HCT116 (cell line): ENCODE data around the gene SMAGP. TPM values are rescaled to one million over a fixed set of nuclear protein-coding genes. Genes with fewer than 3 reads are reported as not detected.

Experiments used
- ATAC-seq: fragments of 200-7000 bp; cut with Tn5 transposase; 2 replicates; pipeline ENCODE4 v1.9.1; 2020; ENCODE audit warnings: mild to moderate bottlenecking, moderate library complexity
- BruUV-seq: library from RNA; stranded (reverse); fragments of 400-500 nt; replicated peaks from 2 replicates; lab custom pipeline; 2021; lab: Mats Ljungman, UMichigan
- CTCF ChIA-PET: fragments of 300-600 bp; sonication (Branson Sonifier 250); formaldehyde crosslinking; loops from one replicate; lab custom pipeline; 2021; ENCODE audit warnings: antibody characterized with exemption; lab: Charles Lee
- POLR2A ChIA-PET: fragments of 300-600, 350-600 bp; sonication (Branson Sonifier 250); formaldehyde crosslinking; loops from one replicate; lab custom pipeline; 2021; ENCODE audit warnings: antibody characterized with exemption; lab: Charles Lee
- RAD21 ChIA-PET, 2 experiments: fragments of 300-600 bp; sonication (Branson Sonifier 250); formaldehyde crosslinking; loops; one replicate each; lab custom pipeline; 2023; ENCODE audit warnings: low total read pairs in 2 of 2; ENCODE audit not compliant: uncharacterized antibody in 2 of 2, unreplicated experiment in 2 of 2, low non-redundant PET in 1 of 2; lab: Charles Lee
- DNase-seq: peaks from one replicate; pipeline ENCODE4 v3.0.0-alpha.2; 2010; ENCODE audit warnings: low read depth, low spot score
- H2AFZ ChIP-seq: fragments of 200-600 bp; shearing (Covaris generic), sonication (generic); 2 replicates; pipeline ENCODE4 v1.6.1; 2017; ENCODE audit warnings: low read depth, mixed run types, mixed read lengths, antibody characterized with exemption, low read length; ENCODE audit not compliant: poor library complexity, severe bottlenecking
- H3K27ac ChIP-seq: 2 replicates; pipeline ENCODE4 v1.5.1; 2012; ENCODE audit warnings: low read depth, low read length
- H3K27me3 ChIP-seq: fragments of 200-600 bp; sonication (generic); 2 replicates; pipeline ENCODE4 v1.6.1; 2016; ENCODE audit warnings: mixed run types, low read length, mixed read lengths; ENCODE audit not compliant: insufficient read depth
- H3K36me3 ChIP-seq, 2 experiments: fragments of 200-500 bp in 1 of 2; fragments of 200-600 bp in 1 of 2; sonication (Bioruptor generic) in 1 of 2; sonication (generic) in 1 of 2; 2 replicates each; pipeline versions ENCODE4 v1.5.1 to v1.6.1; 2014 to 2016; ENCODE audit warnings: low read length in 2 of 2, inconsistent platforms in 1 of 2, mixed read lengths in 1 of 2, mixed run types in 1 of 2; ENCODE audit not compliant: insufficient read depth in 2 of 2, control insufficient read depth in 1 of 2
- H3K4me1 ChIP-seq, 2 experiments: fragments of 200-600 bp in 1 of 2; sonication (generic) in 1 of 2; 2 replicates each; pipeline versions ENCODE4 v1.5.1 to v1.6.1; 2012 to 2017; ENCODE audit warnings: low read length in 2 of 2, inconsistent platforms in 1 of 2, mild to moderate bottlenecking in 1 of 2, mixed read lengths in 1 of 2, mixed run types in 1 of 2, moderate library complexity in 1 of 2; ENCODE audit not compliant: insufficient read depth in 2 of 2, control insufficient read depth in 1 of 2
- H3K4me2 ChIP-seq: fragments of 200-600 bp; sonication (generic); 2 replicates; pipeline ENCODE4 v1.6.1; 2017; ENCODE audit warnings: mixed run types, low read length, mixed read lengths
- H3K4me3 ChIP-seq, 2 experiments: fragments of 200-600 bp in 1 of 2; sonication (generic) in 1 of 2; replicated peaks in 1 of 2; 2 replicates each; pipeline ENCODE4 v1.5.1; 2011 to 2016; ENCODE audit warnings: low read length in 2 of 2, control low read depth in 1 of 2, low read depth in 1 of 2, mild to moderate bottlenecking in 1 of 2, mixed read lengths in 1 of 2, mixed run types in 1 of 2
- H3K79me2 ChIP-seq: fragments of 200-600 bp; sonication (generic); 2 replicates; pipeline ENCODE4 v1.6.1; 2017; ENCODE audit warnings: mild to moderate bottlenecking, mixed run types, low read length, moderate library complexity, mixed read lengths; ENCODE audit not compliant: insufficient read depth
- H3K9ac ChIP-seq: fragments of 200-600 bp; sonication (generic); 2 replicates; pipeline ENCODE4 v1.6.1; 2016; ENCODE audit warnings: low read length, mixed read lengths
- H3K9me2 ChIP-seq: fragments of 200-600 bp; sonication (generic), shearing (Covaris generic); 2 replicates; pipeline ENCODE4 v1.6.1; 2017; ENCODE audit warnings: mixed run types, mild to moderate bottlenecking, moderate library complexity; ENCODE audit not compliant: insufficient read depth
- H3K9me3 ChIP-seq, 2 experiments: fragments of 200-500 bp in 1 of 2; fragments of 200-600 bp in 1 of 2; sonication (Bioruptor generic) in 1 of 2; sonication (generic) in 1 of 2; 2 replicates each; pipeline ENCODE4 v1.6.1; 2014 to 2017; ENCODE audit warnings: low read length in 2 of 2, mixed read lengths in 2 of 2, inconsistent platforms in 1 of 2, low read depth in 1 of 2, mild to moderate bottlenecking in 1 of 2, mixed run types in 1 of 2, moderate library complexity in 1 of 2; ENCODE audit not compliant: control insufficient read depth in 1 of 2, insufficient read depth in 1 of 2
- H4K20me1 ChIP-seq: fragments of 200-600 bp; sonication (generic), shearing (Covaris generic); 2 replicates; pipeline ENCODE4 v1.6.1; 2017; ENCODE audit warnings: mixed run types, mild to moderate bottlenecking, moderate library complexity; ENCODE audit not compliant: insufficient read depth
- ATF3 ChIP-seq: IDR thresholded peaks from 2 replicates; pipeline ENCODE4 v1.6.1; 2012
- CBX3 ChIP-seq: IDR thresholded peaks from 2 replicates; pipeline ENCODE4 v1.6.1; 2012; ENCODE audit warnings: low read depth
- CEBPB ChIP-seq: IDR thresholded peaks from 2 replicates; pipeline ENCODE4 v1.6.1; 2012; ENCODE audit warnings: low read depth
- CTCF ChIP-seq, 3 experiments: fragments of 200-600 bp in 1 of 3; sonication (generic) in 1 of 3; IDR thresholded peaks in 2 of 3; conservative IDR thresholded peaks in 1 of 3; 2 replicates each; pipeline ENCODE4 v1.5.1; 2012 to 2017; ENCODE audit warnings: low read depth in 2 of 3, low read length in 2 of 3, antibody characterized with exemption in 1 of 3, borderline replicate concordance in 1 of 3, control low read depth in 1 of 3, mild to moderate bottlenecking in 1 of 3, mixed read lengths in 1 of 3, mixed run types in 1 of 3, moderate library complexity in 1 of 3; ENCODE audit not compliant: insufficient read depth in 1 of 3
- EGR1 ChIP-seq: IDR thresholded peaks from 2 replicates; pipeline ENCODE4 v1.6.1; 2012; ENCODE audit warnings: low read depth
- EZH2phosphoT487 ChIP-seq: fragments of 200-600 bp; IDR thresholded peaks from 2 replicates; pipeline ENCODE4 v1.6.1; 2018; ENCODE audit warnings: antibody characterized with exemption, borderline replicate concordance
- FOSL1 ChIP-seq: IDR thresholded peaks from 2 replicates; pipeline ENCODE4 v1.6.1; 2012; ENCODE audit warnings: low read depth
- MAX ChIP-seq: IDR thresholded peaks from 2 replicates; pipeline ENCODE4 v1.6.1; 2012
- POLR2AphosphoS5 ChIP-seq: IDR thresholded peaks from 2 replicates; pipeline ENCODE4 v1.6.1; 2011; ENCODE audit warnings: mild to moderate bottlenecking, low read depth, low read length, moderate library complexity
- RAD21 ChIP-seq: IDR thresholded peaks from 2 replicates; pipeline ENCODE4 v1.6.1; 2012; ENCODE audit warnings: low read depth, mild to moderate bottlenecking
- SRF ChIP-seq: IDR thresholded peaks from 2 replicates; pipeline ENCODE4 v1.6.1; 2012; ENCODE audit warnings: low read depth
- ZBTB33 ChIP-seq: IDR thresholded peaks from 2 replicates; pipeline ENCODE4 v1.6.1; 2011; ENCODE audit warnings: mild to moderate bottlenecking, low read length, moderate library complexity; ENCODE audit not compliant: insufficient replicate concordance; ENCODE audit errors: extremely low read depth
- ZFX ChIP-seq: fragments of 450-650 bp; IDR thresholded peaks from 2 replicates; pipeline ENCODE4 v1.6.1; 2017
- intact Hi-C: fragments of 100-400 bp; cut with micrococcal nuclease; formaldehyde crosslinking; loops from 2 replicates; pipeline ENCODE4 v1.10.0; 2022
- total RNA-seq: library from RNA; stranded (reverse); gene quantifications from one replicate; pipeline ENCODE4 v1.2.1, GENCODE V29; 2021; ENCODE audit not compliant: unreplicated experiment

SMAGP gene
- total RNA-seq, 1 experiment from 2014 or later, result 39.9 TPM

GRCh38 chr12:51306507-51306906 lies 36.3 kb upstream of the SMAGP start:
- BruUV-seq, result no TSS peak
- no peaks in the 10 kb centered on the region for H3K36me3 ChIP-seq
- H3K4me3 ChIP-seq, result no peak overlapping the region
- CTCF ChIA-PET, result no interaction called here
- DNase-seq, result no peak
- intact Hi-C loops, result no loop called here
- ATAC-seq, result no peak
- RAD21 ChIA-PET, result no interaction called here
- H3K9ac ChIP-seq, result no peak overlapping the region
- H2AFZ ChIP-seq, result no peak overlapping the region
- H3K27ac ChIP-seq, result no peak overlapping the region
- no peaks in the 10 kb centered on the region for H3K27me3 ChIP-seq
- no peaks in the 10 kb centered on the region for H3K9me3 ChIP-seq
- no peaks in the 10 kb centered on the region for H3K79me2 ChIP-seq
- TF ChIP-seq CEBPB, result no peak
- TF ChIP-seq EGR1, result no peak
- no peak for TF ChIP-seq SRF
- TF ChIP-seq FOSL1, result no peak
- TF ChIP-seq ZFX, result no peak
- TF ChIP-seq EZH2phosphoT487, result no peak
- TF ChIP-seq CBX3, result no peak
- no peak for TF ChIP-seq POLR2AphosphoS5
- TF ChIP-seq RAD21, result no peak
- TF ChIP-seq MAX, result no peak
- TF ChIP-seq ZBTB33, result no peak
- TF ChIP-seq CTCF (IDR thresholded peaks at IDR 0.05 in 2 of 3, conservative IDR thresholded peaks at IDR 0.05 in 1 of 3; ENCODE audit: borderline replicate concordance in 1 of 3, insufficient read depth in 1 of 3, low read depth in 2 of 3, low read length in 2 of 3), result no peak
- no peak for TF ChIP-seq ATF3
- POLR2A ChIA-PET, result no interaction called here
- H3K4me2 ChIP-seq, result no peak overlapping the region
- peaks cover 7 to 17% of the 10 kb centered on the region in 2 experiments; a peak in 3 of 4 replicates for H3K4me1 ChIP-seq
- H4K20me1 ChIP-seq, result no peaks in the 10 kb centered on the region
- no peaks in the 10 kb centered on the region for H3K9me2 ChIP-seq
